DOHH2 (cell line): ENCODE data around the gene MRPS25.

Experiments
- H3F3A ChIP-seq: fragments of 200-600 bp; sonication (generic), shearing (Covaris generic); 2 replicates; pipeline ENCODE4 v1.6.0; 2016; ENCODE audit warnings: antibody characterized with exemption, mild to moderate bottlenecking; ENCODE audit not compliant: control insufficient read depth, insufficient read depth
- H3K27ac ChIP-seq: fragments of 200-600 bp; sonication (generic); 2 replicates; pipeline ENCODE4 v1.5.1; 2014; ENCODE audit warnings: low read depth, mild to moderate bottlenecking, low read length, moderate library complexity
- H3K27me3 ChIP-seq: fragments of 200-600 bp; sonication (generic); 2 replicates; pipeline ENCODE4 v1.6.1; 2014; ENCODE audit warnings: mild to moderate bottlenecking, low read length, mixed read lengths; ENCODE audit not compliant: control insufficient read depth
- H3K36me3 ChIP-seq: fragments of 200-600 bp; sonication (generic); 2 replicates; pipeline ENCODE4 v1.6.1; 2014; ENCODE audit warnings: mild to moderate bottlenecking, low read length, moderate library complexity, mixed read lengths; ENCODE audit not compliant: control insufficient read depth
- H3K4me1 ChIP-seq: fragments of 200-600 bp; sonication (generic); 2 replicates; pipeline ENCODE4 v1.6.1; 2014; ENCODE audit warnings: mild to moderate bottlenecking, low read length, mixed read lengths; ENCODE audit not compliant: control insufficient read depth
- H3K4me2 ChIP-seq: fragments of 200-600 bp; sonication (generic); 2 replicates; pipeline ENCODE4 v1.6.0; 2014; ENCODE audit warnings: mild to moderate bottlenecking, low read length, moderate library complexity
- H3K4me3 ChIP-seq: fragments of 200-600 bp; sonication (generic); 2 replicates; pipeline ENCODE4 v1.5.1; 2014; ENCODE audit warnings: mild to moderate bottlenecking, low read length, mixed read lengths
- H3K79me2 ChIP-seq: fragments of 200-600 bp; sonication (generic); 2 replicates; pipeline ENCODE4 v1.6.1; 2014; ENCODE audit warnings: mild to moderate bottlenecking, low read length, mixed read lengths; ENCODE audit not compliant: control insufficient read depth
- H3K9me2 ChIP-seq: fragments of 200-600 bp; sonication (generic); replicated peaks from 2 replicates; pipeline ENCODE4 v1.6.1; 2014; ENCODE audit warnings: mild to moderate bottlenecking, low read length, mixed read lengths; ENCODE audit not compliant: control insufficient read depth
- H3K9me3 ChIP-seq: fragments of 200-600 bp; sonication (generic); 2 replicates; pipeline ENCODE4 v1.6.1; 2014; ENCODE audit warnings: antibody characterized with exemption, low read length, mixed read lengths; ENCODE audit not compliant: control insufficient read depth, insufficient read depth
- H4K20me1 ChIP-seq: fragments of 200-600 bp; sonication (generic); 2 replicates; pipeline ENCODE4 v1.6.0; 2014; ENCODE audit warnings: low read depth, mild to moderate bottlenecking, antibody characterized with exemption, low read length, moderate library complexity; ENCODE audit not compliant: control insufficient read depth, insufficient read depth
- CTCF ChIP-seq: fragments of 200-600 bp; sonication (generic); IDR thresholded peaks from one replicate; pipeline ENCODE4 v1.5.1; 2014; ENCODE audit warnings: antibody characterized with exemption, mild to moderate bottlenecking, low read depth, low read length; ENCODE audit not compliant: poor library complexity, severe bottlenecking
- EZH2phosphoT487 ChIP-seq: fragments of 200-600 bp; sonication (generic); IDR thresholded peaks from 2 replicates; pipeline ENCODE4 v1.6.1; 2017; ENCODE audit warnings: borderline replicate concordance, mild to moderate bottlenecking, antibody characterized with exemption, low read length, moderate library complexity, mixed read lengths

MRPS25 gene

GRCh38 chr3:15043408-15044171 is 21.5 kb downstream of the MRPS25 start:
- Histone ChIP-seq H3K79me2 (peaks cover 2% of the 10 kb centered on the region), H3K27me3 (no peaks in the 10 kb centered on the region), H3K9me2 (no peaks in the 10 kb centered on the region), H3K4me3 (no peak overlapping the region), H3K4me1 (no peaks in the 10 kb centered on the region), H3F3A (peaks cover 14% of the 10 kb centered on the region), H3K27ac (no peak overlapping the region), H4K20me1 (peaks cover 1% of the 10 kb centered on the region; the same call in 1 of the 2 replicates), H3K9me3 (no peaks in the 10 kb centered on the region), H3K36me3 (peaks cover 96% of the 10 kb centered on the region), H3K4me2 (no peak overlapping the region)
- TF ChIP-seq EZH2phosphoT487 (no peak), CTCF (no peak)

GRCh38 chr3:15042936-15043335 is 22.2 kb downstream of the MRPS25 start:
- no peaks in the 10 kb centered on the region for H3K9me3 ChIP-seq

GRCh38 chr3:15041950-15042349 is 23.2 kb downstream of the MRPS25 start:
- TF ChIP-seq CTCF (no peak), EZH2phosphoT487 (no peak)
- Histone ChIP-seq H3K9me2 (no peaks in the 10 kb centered on the region), H3K4me3 (no peak overlapping the region), H3K36me3 (peaks cover 95% of the 10 kb centered on the region), H3K4me1 (no peaks in the 10 kb centered on the region), H3K79me2 (no peaks in the 10 kb centered on the region), H4K20me1 (no peaks in the 10 kb centered on the region), H3F3A (peaks cover 11% of the 10 kb centered on the region; the same call in 1 of the 2 replicates), H3K27ac (no peak overlapping the region), H3K27me3 (no peaks in the 10 kb centered on the region), H3K4me2 (no peak overlapping the region), H3K9me3 (no peaks in the 10 kb centered on the region)

More at GRCh38 chr3:15042936-15043335, 22.2 kb downstream of the MRPS25 start:
- Histone ChIP-seq H3K4me2 (no peak overlapping the region), H3K4me1 (no peaks in the 10 kb centered on the region), H3K9me2 (no peaks in the 10 kb centered on the region), H3K27me3 (no peaks in the 10 kb centered on the region), H3K27ac (no peak overlapping the region), H3K36me3 (peaks cover 95% of the 10 kb centered on the region), H3K79me2 (no peaks in the 10 kb centered on the region), H3F3A (peaks cover 11% of the 10 kb centered on the region), H3K4me3 (no peak overlapping the region), H4K20me1 (no peaks in the 10 kb centered on the region)
- no peak for TF ChIP-seq CTCF
- TF ChIP-seq EZH2phosphoT487, result no peak
